ENCODE measurements around the gene XIAP.

GRCh38 chrX:123917069-123917468 lies 57.2 kb downstream of the XIAP start:
- TF ChIP-seq, protein P1, sequence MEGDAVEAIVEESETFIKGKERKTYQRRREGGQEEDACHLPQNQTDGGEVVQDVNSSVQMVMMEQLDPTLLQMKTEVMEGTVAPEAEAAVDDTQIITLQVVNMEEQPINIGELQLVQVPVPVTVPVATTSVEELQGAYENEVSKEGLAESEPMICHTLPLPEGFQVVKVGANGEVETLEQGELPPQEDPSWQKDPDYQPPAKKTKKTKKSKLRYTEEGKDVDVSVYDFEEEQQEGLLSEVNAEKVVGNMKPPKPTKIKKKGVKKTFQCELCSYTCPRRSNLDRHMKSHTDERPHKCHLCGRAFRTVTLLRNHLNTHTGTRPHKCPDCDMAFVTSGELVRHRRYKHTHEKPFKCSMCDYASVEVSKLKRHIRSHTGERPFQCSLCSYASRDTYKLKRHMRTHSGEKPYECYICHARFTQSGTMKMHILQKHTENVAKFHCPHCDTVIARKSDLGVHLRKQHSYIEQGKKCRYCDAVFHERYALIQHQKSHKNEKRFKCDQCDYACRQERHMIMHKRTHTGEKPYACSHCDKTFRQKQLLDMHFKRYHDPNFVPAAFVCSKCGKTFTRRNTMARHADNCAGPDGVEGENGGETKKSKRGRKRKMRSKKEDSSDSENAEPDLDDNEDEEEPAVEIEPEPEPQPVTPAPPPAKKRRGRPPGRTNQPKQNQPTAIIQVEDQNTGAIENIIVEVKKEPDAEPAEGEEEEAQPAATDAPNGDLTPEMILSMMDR (conservative IDR thresholded peaks at IDR 0.05; ENCODE audit: low read length): no peak
- TF ChIP-seq EZH2phosphoT487 (IDR thresholded peaks at IDR 0.05; ENCODE audit: borderline replicate concordance): no peak

Measured in Loucy (cell line).